Measurements from ENCODE around the gene TMEM126A. TPM values are rescaled to one million over a fixed set of nuclear protein-coding genes. Genes with fewer than 3 reads are reported as not detected.
"Not testable (repeated sequence)": the region's sequence is repeated elsewhere in the genome, so short reads cannot be mapped to it uniquely, and the experiment has no call there.

The TMEM126A gene
- total and polyA plus RNA-seq, 5 donors = 48.4 to 140 (median 60.2) TPM

DNA sequence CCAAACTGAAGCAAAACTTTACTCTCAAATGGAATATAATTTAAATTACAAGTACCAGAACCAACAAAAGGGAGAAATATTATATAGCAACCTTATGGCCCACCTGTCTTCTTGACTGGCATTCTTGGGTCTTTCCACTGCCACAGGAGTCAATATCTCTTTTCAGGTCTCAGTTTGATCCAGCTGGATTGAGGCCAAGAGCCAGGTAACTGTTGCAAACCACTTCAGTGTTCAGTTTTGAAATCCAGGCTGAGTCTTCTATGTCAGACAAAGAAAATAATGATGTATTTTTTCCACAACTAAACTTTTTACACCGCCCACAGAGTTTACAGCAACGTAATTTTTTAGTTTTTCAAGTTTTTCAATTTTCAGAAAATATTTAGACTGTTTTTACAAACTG lies 21.3 kb upstream of the TMEM126A start:
- Histone ChIP-seq H3K27me3 (ENCODE audit: control insufficient read depth, insufficient read depth) (no peaks in the 10 kb centered on the region), H3K9me3 (ENCODE audit: control insufficient read depth, low read length) (no peaks in the 10 kb centered on the region), H3K27ac (ENCODE audit: low read length) (no peak overlapping the region), H3K4me1 (ENCODE audit: control insufficient read depth, insufficient read depth, low read length) (peaks cover 4% of the 10 kb centered on the region), H3K4me3 (ENCODE audit: low read length) (peak overlapping the region; percentile 95)
- ATAC-seq (no peak), DNase-seq (no peak)
- intact Hi-C loops (cut with DNase I) = loop anchor here in 1 of 4 donors (5.0 kb wide), 1 partner anchor 36 kb away; no protein-coding TSS in a partner anchor
- 58% methylated on average over 2 of the region's 2 CpGs for WGBS

DNA sequence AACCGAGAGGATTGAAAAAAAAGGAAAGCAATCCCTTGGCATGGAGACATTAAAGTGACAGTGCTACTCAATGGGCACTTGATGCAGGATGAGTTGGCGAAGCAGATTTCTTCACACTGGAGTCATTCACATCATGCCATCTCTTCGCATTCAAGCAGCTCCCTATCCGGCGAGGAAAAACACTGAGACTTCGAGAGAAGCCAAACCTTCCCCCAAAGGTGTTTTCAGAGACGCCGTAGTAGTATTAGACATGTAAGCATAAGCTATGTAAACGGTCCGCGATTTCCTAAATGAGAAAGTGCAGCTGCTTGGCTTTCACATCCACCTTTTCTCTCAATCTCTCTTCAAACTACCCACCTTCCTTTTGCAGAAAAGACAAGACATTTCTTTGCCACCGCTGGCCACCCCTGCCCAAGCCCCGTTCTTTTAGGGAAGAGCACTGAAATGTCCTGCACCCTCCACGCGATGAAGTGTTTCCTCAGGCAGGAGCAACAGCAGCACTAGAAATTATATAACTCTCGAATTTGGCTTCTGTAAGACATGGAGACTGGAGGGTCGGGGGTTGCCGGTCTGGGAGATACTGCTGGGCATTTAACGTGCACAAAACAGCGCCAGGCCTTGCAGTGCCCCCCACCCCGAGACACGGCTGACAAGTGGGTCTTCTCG lies 20.3 kb upstream of the TMEM126A start, which contains the start of gene DLG2:
DLG2 (minus strand) TSS at position 13 of the 666 bp plus-strand sequence.
- DNase-seq (no peak), ATAC-seq (peak; percentile 28 to 53)
- Histone ChIP-seq H3K9me3 (ENCODE audit: control insufficient read depth, low read length) (no peaks in the 10 kb centered on the region), H3K27ac (ENCODE audit: low read length) (peak within 1 kb of the TSS; percentile 92), H3K27me3 (ENCODE audit: control insufficient read depth, insufficient read depth) (no peaks in the 10 kb centered on the region), H3K4me3 (ENCODE audit: low read length) (peak within 1 kb of the TSS; percentile 95), H3K4me1 (ENCODE audit: control insufficient read depth, insufficient read depth, low read length) (peaks cover 4% of the 10 kb centered on the region)
- WGBS = under 1% methylated on average over 23 of the region's 23 CpGs
- intact Hi-C loops (cut with DNase I) = loop anchor here in 1 of 4 donors (5.0 kb wide), 1 partner anchor 35 kb away; no protein-coding TSS in a partner anchor

- intact Hi-C loops (cut with DNase I) = loop anchor here in 2 of 4 donors (2.0 to 5.0 kb wide), 2 partner anchors 34 to 37 kb away; partner anchors contain the start of gene CREBZF (in 1 of the 2)
- WGBS = under 1% methylated on average over 41 of the region's 41 CpGs
- ATAC-seq (peak; percentile 100), DNase-seq (peak; percentile 98 to 99 (median 99))
- Histone ChIP-seq H3K4me1 (ENCODE audit: control insufficient read depth, insufficient read depth, low read length) (peaks cover 4% of the 10 kb centered on the region), H3K27me3 (ENCODE audit: control insufficient read depth, insufficient read depth) (no peaks in the 10 kb centered on the region), H3K4me3 (ENCODE audit: low read length) (peak within 1 kb of the TSS; percentile 95), H3K9me3 (ENCODE audit: control insufficient read depth, low read length) (no peaks in the 10 kb centered on the region), H3K27ac (ENCODE audit: low read length) (peak within 1 kb of the TSS; percentile 92)
These were observed 19.6 kb upstream of the TMEM126A start, which contains the start of gene TMEM126B for GRCh38 chr11:85627998-85628770. TMEM126B (plus strand) TSS chr11:85628593; CDS start chr11:85628608, 15 bp downstream.

DNA sequence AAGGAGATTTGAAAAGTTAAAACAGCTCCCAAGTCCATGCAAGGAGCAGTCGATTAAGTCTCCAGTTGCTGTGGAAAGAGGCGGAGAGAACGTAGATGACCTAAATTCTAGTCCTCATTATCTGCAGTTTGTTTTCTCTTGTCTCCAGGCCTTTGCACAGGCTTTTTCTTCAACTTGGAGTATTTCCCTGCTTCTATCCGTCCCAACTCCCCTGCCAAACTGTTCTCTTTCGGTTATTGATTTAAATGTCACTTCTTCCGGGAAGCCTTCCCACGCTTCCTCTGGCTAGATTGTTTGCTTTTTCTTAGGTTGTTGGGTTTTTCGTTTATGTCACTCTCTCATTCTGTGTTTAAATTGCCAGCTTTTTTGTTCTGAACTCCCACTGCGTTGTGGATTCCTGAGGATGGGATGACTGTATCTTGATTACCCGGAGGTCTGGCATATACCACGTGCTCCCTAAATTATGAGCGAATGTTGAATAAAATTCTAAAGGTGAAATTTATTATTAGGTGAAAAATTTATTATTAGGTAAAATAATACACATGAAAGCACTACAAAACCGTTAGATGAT lies 18.9 kb upstream of the TMEM126A start:
- intact Hi-C loops (cut with DNase I) = loop anchor here in 2 of 4 donors (2.0 to 5.0 kb wide), 2 partner anchors 33 to 36 kb away; partner anchors contain the start of gene CREBZF (in 1 of the 2)
- no peak for DNase-seq
- ATAC-seq = peak; percentile 4 to 5
- H3K4me3 ChIP-seq (ENCODE audit: low read length) = peak overlapping the region; percentile 70
- H3K27me3 ChIP-seq (ENCODE audit: control insufficient read depth, insufficient read depth) = no peaks in the 10 kb centered on the region
- 1% methylated on average over 13 of the region's 13 CpGs for WGBS
- no peaks in the 10 kb centered on the region for H3K9me3 ChIP-seq (ENCODE audit: control insufficient read depth, low read length)
- H3K27ac ChIP-seq (ENCODE audit: low read length) = peak overlapping the region; percentile 69
- peaks cover 4% of the 10 kb centered on the region for H3K4me1 ChIP-seq (ENCODE audit: control insufficient read depth, insufficient read depth, low read length)

GRCh38 chr11:85634747-85635146 lies 13.0 kb upstream of the TMEM126A start:
- H3K4me1 ChIP-seq (ENCODE audit: control insufficient read depth, insufficient read depth, low read length) = no peaks in the 10 kb centered on the region
- no peak for DNase-seq
- no peak overlapping the region for H3K27ac ChIP-seq (ENCODE audit: low read length)
- intact Hi-C loops (cut with DNase I) = no loop called here
- no peaks in the 10 kb centered on the region for H3K27me3 ChIP-seq (ENCODE audit: control insufficient read depth, insufficient read depth)
- WGBS = 80% methylated on average over 3 of the region's 3 CpGs
- no peak overlapping the region for H3K4me3 ChIP-seq (ENCODE audit: low read length)
- no peaks in the 10 kb centered on the region for H3K9me3 ChIP-seq (ENCODE audit: control insufficient read depth, low read length)
- no peak for ATAC-seq

GRCh38 chr11:85643191-85643614 lies 4.6 kb upstream of the TMEM126A start:
- ATAC-seq = no peak
- intact Hi-C loops (cut with DNase I) = no loop called here
- 20% methylated on average over 2 of the region's 2 CpGs for WGBS

DNA sequence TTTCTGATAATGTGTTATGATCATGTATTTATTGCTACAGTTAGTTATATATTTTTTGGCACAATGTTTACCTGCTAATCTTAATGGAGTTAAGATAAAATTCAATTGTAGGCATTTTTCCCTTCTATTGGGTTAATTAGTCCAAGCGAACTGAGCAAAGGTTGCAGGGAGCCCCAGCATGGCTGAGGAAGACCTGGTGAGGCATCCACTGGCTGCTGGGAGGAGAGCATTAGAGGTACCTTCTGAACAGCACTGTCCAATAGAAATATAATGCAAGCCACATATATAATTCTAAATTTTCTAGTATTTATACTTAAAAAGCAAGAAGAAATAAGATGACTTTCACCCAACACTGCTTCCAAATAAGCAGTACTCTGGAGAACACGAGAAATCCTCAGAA lies 689 bp upstream of the TMEM126A start:
- peak overlapping the region; percentile 93 for H3K4me3 ChIP-seq (ENCODE audit: low read length)
- H3K27me3 ChIP-seq (ENCODE audit: control insufficient read depth, insufficient read depth) = no peaks in the 10 kb centered on the region
- H3K9me3 ChIP-seq (ENCODE audit: control insufficient read depth, low read length) = no peaks in the 10 kb centered on the region
- DNase-seq (no peak), ATAC-seq (no peak)
- peak overlapping the region; percentile 92 for H3K27ac ChIP-seq (ENCODE audit: low read length)
- peaks cover 1% of the 10 kb centered on the region for H3K4me1 ChIP-seq (ENCODE audit: control insufficient read depth, insufficient read depth, low read length)
- WGBS = 30% methylated on average over 2 of the region's 2 CpGs
- intact Hi-C loops (cut with DNase I) = no loop called here

More at GRCh38 chr11:85643191-85643614, 4.6 kb upstream of the TMEM126A start:
- peaks cover 1% of the 10 kb centered on the region for H3K4me1 ChIP-seq (ENCODE audit: control insufficient read depth, insufficient read depth, low read length)
- H3K27me3 ChIP-seq (ENCODE audit: control insufficient read depth, insufficient read depth) = no peaks in the 10 kb centered on the region
- DNase-seq = peak in 2 of 3 donors; percentile 48 to 56
- no peaks in the 10 kb centered on the region for H3K9me3 ChIP-seq (ENCODE audit: control insufficient read depth, low read length)
- no peak overlapping the region for H3K27ac ChIP-seq (ENCODE audit: low read length)
- no peak overlapping the region for H3K4me3 ChIP-seq (ENCODE audit: low read length)

DNA sequence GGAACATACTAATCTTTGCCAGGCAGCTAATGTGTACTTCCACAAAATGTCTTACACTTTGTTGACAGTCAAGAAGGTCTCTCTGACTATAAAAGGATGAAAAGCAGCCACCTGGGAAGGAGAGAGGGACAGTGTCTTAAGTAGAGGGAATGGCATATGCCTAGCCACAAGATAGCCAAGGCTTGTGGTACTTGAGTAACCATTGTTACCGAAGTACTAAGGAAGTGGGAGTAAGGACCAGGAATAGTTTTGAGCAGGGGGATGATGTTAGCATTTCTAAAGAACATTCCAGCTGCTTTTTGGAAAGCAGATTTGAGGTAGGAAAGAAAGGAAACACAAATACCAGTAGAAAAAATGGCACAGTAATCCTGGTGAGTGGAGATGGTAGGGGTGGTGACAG lies 3.4 kb downstream of the TMEM126A start:
- Histone ChIP-seq H3K4me3 (ENCODE audit: low read length) (no peak overlapping the region), H3K9me3 (ENCODE audit: control insufficient read depth, low read length) (no peaks in the 10 kb centered on the region), H3K27me3 (ENCODE audit: control insufficient read depth, insufficient read depth) (no peaks in the 10 kb centered on the region), H3K27ac (ENCODE audit: low read length) (no peak overlapping the region), H3K4me1 (ENCODE audit: control insufficient read depth, insufficient read depth, low read length) (peaks cover 1% of the 10 kb centered on the region)
- WGBS = 68% methylated on average over 1 of the region's 1 CpG
- intact Hi-C loops (cut with DNase I) = no loop called here
- no peak for DNase-seq
- no peak for ATAC-seq

DNA sequence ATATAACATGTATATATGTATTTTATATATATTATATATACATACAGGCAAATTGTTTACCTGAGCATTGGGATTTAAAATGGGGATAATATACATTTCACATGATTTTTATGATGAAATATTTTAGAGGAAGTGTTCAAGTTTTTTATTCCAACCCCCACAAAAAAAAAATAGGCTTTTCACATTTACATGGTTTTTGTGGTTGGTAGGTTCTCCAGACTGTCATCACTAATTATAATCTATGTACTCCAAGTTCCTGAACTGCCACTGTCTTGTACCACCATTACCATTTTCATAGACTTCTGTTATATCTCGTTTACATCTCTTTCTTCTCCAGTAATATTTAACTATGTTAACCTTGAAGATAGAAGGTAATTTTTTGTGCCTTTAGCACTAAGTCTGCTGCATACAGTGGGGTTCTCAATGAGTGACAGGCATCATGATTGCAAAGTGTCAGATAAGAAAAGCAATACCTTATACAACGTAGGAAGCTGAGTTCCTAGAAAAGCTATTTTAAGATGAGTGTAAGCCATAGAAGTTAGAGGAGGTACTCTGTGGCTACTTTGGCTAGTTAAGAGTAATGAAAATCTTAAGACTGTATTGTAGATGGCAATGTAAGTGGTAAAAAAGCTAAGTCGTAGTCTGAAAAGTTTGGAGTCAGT lies 5.2 kb downstream of the TMEM126A start:
- H3K9me3 ChIP-seq (ENCODE audit: control insufficient read depth, low read length) = no peaks in the 10 kb centered on the region
- DNase-seq (no peak), ATAC-seq (no peak)
- no peak overlapping the region for H3K4me3 ChIP-seq (ENCODE audit: low read length)
- WGBS = 61% methylated on average over 3 of the region's 3 CpGs
- intact Hi-C loops (cut with DNase I) = no loop called here
- H3K4me1 ChIP-seq (ENCODE audit: control insufficient read depth, insufficient read depth, low read length) = no peaks in the 10 kb centered on the region
- H3K27ac ChIP-seq (ENCODE audit: low read length) = no peak overlapping the region
- no peaks in the 10 kb centered on the region for H3K27me3 ChIP-seq (ENCODE audit: control insufficient read depth, insufficient read depth)

- H3K4me3 ChIP-seq (ENCODE audit: low read length); H3K9me3 ChIP-seq (ENCODE audit: control insufficient read depth, low read length); H3K4me1 ChIP-seq (ENCODE audit: control insufficient read depth, insufficient read depth, low read length); intact Hi-C loops (cut with DNase I); H3K27ac ChIP-seq (ENCODE audit: low read length); ATAC-seq; H3K27me3 ChIP-seq (ENCODE audit: control insufficient read depth, insufficient read depth); DNase-seq: not testable (repeated sequence)
- WGBS = 97% methylated on average over 4 of the region's 4 CpGs
These were observed 6.6 kb downstream of the TMEM126A start for GRCh38 chr11:85654343-85654742.
